Fibroblast of skin of right quadriceps (primary cell): ENCODE measurements around the gene PLCB4.
"Not testable (repeated sequence)": the region's sequence is repeated elsewhere in the genome, so short reads cannot be mapped to it uniquely, and the experiment has no call there.

Source experiments
- DNase-seq: peaks from one replicate; pipeline ENCODE4 v3.0.0-alpha.2; 2013

Gene PLCB4

GRCh38 chr20:9144643-9145042, 75.8 kb downstream of the PLCB4 start:
- DNase-seq, result no peak

GRCh38 chr20:9145142-9145541, 76.3 kb downstream of the PLCB4 start:
- no peak for DNase-seq

- DNase-seq, result no peak
These were observed 77.8 kb downstream of the PLCB4 start for GRCh38 chr20:9146649-9147048.

GRCh38 chr20:9147547-9148024, 78.7 kb downstream of the PLCB4 start:
- peak; percentile 60 for DNase-seq

GRCh38 chr20:9148291-9148690, 79.4 kb downstream of the PLCB4 start:
- no peak for DNase-seq

GRCh38 chr20:9149087-9149486, 80.2 kb downstream of the PLCB4 start:
- DNase-seq, result no peak

GRCh38 chr20:9149796-9150195, 80.9 kb downstream of the PLCB4 start:
- no peak for DNase-seq

- DNase-seq, result no peak
These were observed 81.8 kb downstream of the PLCB4 start for GRCh38 chr20:9150679-9151078.

GRCh38 chr20:9152139-9152538, 83.3 kb downstream of the PLCB4 start:
- DNase-seq, result not testable (repeated sequence)

GRCh38 chr20:9154464-9155024, 85.7 kb downstream of the PLCB4 start:
- DNase-seq, result no peak

- DNase-seq, result no peak
These were observed 87.8 kb downstream of the PLCB4 start for GRCh38 chr20:9156529-9157280.

GRCh38 chr20:9160331-9160730, 91.4 kb downstream of the PLCB4 start:
- peak; percentile 30 for DNase-seq

- DNase-seq, result peak; percentile 43
These were observed 91.9 kb downstream of the PLCB4 start for GRCh38 chr20:9160757-9161156.

GRCh38 chr20:9161311-9161710, 92.4 kb downstream of the PLCB4 start:
- peak; percentile 20 for DNase-seq

GRCh38 chr20:9163251-9163650, 94.4 kb downstream of the PLCB4 start:
- no peak for DNase-seq

GRCh38 chr20:9163995-9164394, 95.1 kb downstream of the PLCB4 start:
- no peak for DNase-seq

- DNase-seq, result no peak
These were observed 96.4 kb downstream of the PLCB4 start for GRCh38 chr20:9165261-9165660.

GRCh38 chr20:9166153-9166780, 97.4 kb downstream of the PLCB4 start:
- no peak for DNase-seq

GRCh38 chr20:9169409-9169808, 100.5 kb downstream of the PLCB4 start:
- no peak for DNase-seq

- no peak for DNase-seq
These were observed 104.0 kb downstream of the PLCB4 start for GRCh38 chr20:9172851-9173250.

GRCh38 chr20:9177278-9177677, 108.4 kb downstream of the PLCB4 start:
- no peak for DNase-seq

- DNase-seq, result peak; percentile 23
These were observed 110.4 kb downstream of the PLCB4 start for GRCh38 chr20:9179193-9179802.

GRCh38 chr20:9179867-9180266, 111.0 kb downstream of the PLCB4 start:
- peak; percentile 28 for DNase-seq
